Measurements from ENCODE around the gene RAMACL. TPM values are rescaled to one million over a fixed set of nuclear protein-coding genes. Genes with fewer than 3 reads are reported as not detected.

RAMACL gene
- total RNA-seq, 1 experiment from 2014 or later: 3.6 TPM

DNA sequence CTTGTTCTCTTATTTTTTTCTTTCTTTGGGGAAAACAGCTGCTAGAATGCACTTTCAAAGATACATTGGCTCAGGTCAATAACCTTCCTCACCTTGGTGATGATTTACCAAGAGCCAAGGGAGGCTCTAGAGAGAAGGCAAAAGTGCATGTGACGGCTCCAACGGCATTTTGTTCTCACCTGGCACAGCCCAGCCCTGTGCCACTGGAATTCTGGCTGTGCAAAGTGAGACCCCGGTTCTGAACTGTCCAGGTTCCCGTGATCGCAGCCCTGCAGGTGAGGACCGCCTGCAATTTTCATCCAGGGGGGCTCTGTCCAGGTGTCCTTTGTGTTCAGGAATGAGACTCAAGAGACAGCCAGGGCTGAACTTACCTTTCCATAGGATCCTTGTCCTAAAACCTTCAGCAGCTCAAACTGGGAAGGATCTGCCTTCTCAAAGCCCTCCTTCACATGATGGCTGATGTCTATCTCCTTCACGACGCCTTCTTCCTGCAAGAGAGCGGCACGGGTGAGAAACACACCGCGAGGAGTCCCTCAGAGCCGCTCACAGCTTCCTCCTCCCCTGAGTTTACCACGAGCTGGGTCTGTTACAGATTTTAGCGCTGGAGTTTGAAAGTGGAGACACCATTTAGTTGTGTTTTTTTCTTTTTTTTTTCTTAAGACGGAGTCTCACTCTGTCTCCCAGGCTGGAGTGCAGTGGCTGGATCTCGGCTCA, 48.0 kb downstream of the RAMACL start:
- H3K4me2 ChIP-seq (ENCODE audit: low read depth, low read length, poor library complexity, severe bottlenecking): no peak overlapping the region

DNA sequence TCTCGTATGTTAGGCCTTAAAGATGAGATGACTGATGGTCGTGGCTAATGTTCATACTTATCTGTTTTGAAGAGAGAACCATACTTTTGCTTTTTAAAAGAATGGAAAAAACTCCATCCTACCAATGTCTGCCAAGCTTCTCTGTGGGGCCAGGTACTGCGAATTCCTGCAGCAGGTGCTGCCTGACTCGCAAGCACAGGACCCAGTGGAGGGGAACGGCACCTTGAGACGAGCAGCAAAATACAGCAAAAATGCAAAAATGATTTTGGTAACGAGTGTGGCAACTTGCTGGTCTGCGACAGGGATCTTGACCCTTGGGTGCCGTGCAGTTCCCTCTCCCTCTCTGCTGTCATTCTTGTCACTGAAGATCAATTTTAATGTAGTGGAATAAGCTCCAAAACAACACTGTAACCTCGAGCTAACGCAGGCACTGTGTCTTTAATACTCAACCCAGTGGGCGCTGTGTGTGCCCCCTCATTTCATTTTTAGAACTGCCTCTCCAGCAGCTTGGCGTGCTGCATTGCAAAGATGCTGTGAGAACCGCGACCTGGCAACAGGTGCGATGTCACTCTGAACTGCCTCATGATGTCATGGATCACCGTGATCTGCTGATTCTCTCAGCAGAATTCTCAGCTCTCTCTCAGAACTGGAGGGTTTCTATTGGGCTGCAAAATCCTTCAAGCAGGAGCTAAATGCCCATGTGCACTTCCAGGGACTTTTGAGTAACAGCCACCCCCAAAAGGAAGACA, 51.6 kb downstream of the RAMACL start:
- Histone ChIP-seq H3K4me3 (ENCODE audit: low read length) (peak overlapping the region; percentile 49), H3K9ac (ENCODE audit: low read length) (peak overlapping the region; percentile 60), H3K27ac (ENCODE audit: low read length) (peak overlapping the region; percentile 96), H3K4me1 (ENCODE audit: low read length) (peaks cover 70% of the 10 kb centered on the region), H3K9me2 (replicated peaks; ENCODE audit: insufficient read depth, low read length) (no peaks in the 10 kb centered on the region), H4K20me1 (ENCODE audit: insufficient read depth, low read depth, low read length) (no peaks in the 10 kb centered on the region), H2AFZ (ENCODE audit: low read length) (peak overlapping the region; percentile 15; the same call in 1 of the 2 replicates), H3K36me3 (ENCODE audit: insufficient read depth, low read length) (no peaks in the 10 kb centered on the region), H3K79me2 (ENCODE audit: low read length) (no peaks in the 10 kb centered on the region), H3K27me3 (ENCODE audit: low read length) (no peaks in the 10 kb centered on the region), H3K9me3 (ENCODE audit: low read length) (no peaks in the 10 kb centered on the region), H3K4me2 (ENCODE audit: low read depth, low read length, poor library complexity, severe bottlenecking) (peak overlapping the region; percentile 77)
- DNase-seq: peak; percentile 75

More for the DNA sequence above, 48.0 kb downstream of the RAMACL start:
- no peak overlapping the region for H2AFZ ChIP-seq (ENCODE audit: low read length)
- H3K36me3 ChIP-seq (ENCODE audit: insufficient read depth, low read length): no peaks in the 10 kb centered on the region
- H3K27ac ChIP-seq (ENCODE audit: low read length): peak overlapping the region; percentile 96; the same call in 1 of the 2 replicates
- no peak overlapping the region for H3K9ac ChIP-seq (ENCODE audit: low read length)
- H3K27me3 ChIP-seq (ENCODE audit: low read length): no peaks in the 10 kb centered on the region
- peaks cover 92% of the 10 kb centered on the region for H3K4me1 ChIP-seq (ENCODE audit: low read length)
- H3K4me3 ChIP-seq (ENCODE audit: low read length): no peak overlapping the region
- H3K9me2 ChIP-seq (replicated peaks; ENCODE audit: insufficient read depth, low read length): no peaks in the 10 kb centered on the region
- no peaks in the 10 kb centered on the region for H4K20me1 ChIP-seq (ENCODE audit: insufficient read depth, low read depth, low read length)
- no peak for DNase-seq
- no peaks in the 10 kb centered on the region for H3K9me3 ChIP-seq (ENCODE audit: low read length)
- no peaks in the 10 kb centered on the region for H3K79me2 ChIP-seq (ENCODE audit: low read length)

DNA sequence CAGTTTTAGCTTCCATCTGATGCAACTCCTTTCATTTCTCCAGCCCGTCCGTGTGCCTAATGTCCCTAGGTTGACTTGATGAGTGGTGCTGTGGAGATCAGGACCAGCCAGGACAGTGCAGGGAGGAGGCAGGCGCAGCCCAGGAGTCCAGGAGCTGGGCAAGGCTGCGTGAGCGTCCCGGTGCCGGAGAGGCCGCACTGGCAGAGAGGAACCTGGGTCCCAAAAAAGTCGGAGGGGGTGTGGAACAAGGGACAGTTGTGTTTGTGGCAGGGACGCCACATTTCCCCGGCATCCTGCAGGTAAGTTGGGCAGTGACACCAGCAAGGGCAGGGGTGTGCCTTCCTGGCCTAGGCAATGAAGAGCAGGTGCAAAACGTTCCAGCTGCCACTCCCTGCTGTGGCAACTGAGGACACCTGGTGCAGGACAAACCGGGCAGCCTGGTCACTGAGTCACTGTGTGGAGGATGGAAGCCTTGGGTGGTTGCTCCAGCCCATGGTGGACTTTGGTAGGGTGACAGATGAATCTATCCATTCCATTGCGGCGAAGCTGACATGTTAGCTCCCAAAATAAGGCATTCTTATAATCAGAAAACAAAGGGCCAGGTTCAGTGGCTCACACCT, 53.2 kb downstream of the RAMACL start:
- Histone ChIP-seq H3K9me2 (replicated peaks; ENCODE audit: insufficient read depth, low read length) (no peaks in the 10 kb centered on the region), H3K27ac (ENCODE audit: low read length) (no peak overlapping the region), H3K9ac (ENCODE audit: low read length) (no peak overlapping the region; the same call in 1 of the 2 replicates), H3K4me2 (ENCODE audit: low read depth, low read length, poor library complexity, severe bottlenecking) (no peak overlapping the region), H3K4me1 (ENCODE audit: low read length) (peaks cover 62% of the 10 kb centered on the region), H3K27me3 (ENCODE audit: low read length) (no peaks in the 10 kb centered on the region), H4K20me1 (ENCODE audit: insufficient read depth, low read depth, low read length) (no peaks in the 10 kb centered on the region), H3K4me3 (ENCODE audit: low read length) (no peak overlapping the region), H3K9me3 (ENCODE audit: low read length) (no peaks in the 10 kb centered on the region), H2AFZ (ENCODE audit: low read length) (no peak overlapping the region), H3K79me2 (ENCODE audit: low read length) (no peaks in the 10 kb centered on the region), H3K36me3 (ENCODE audit: insufficient read depth, low read length) (no peaks in the 10 kb centered on the region)
- no peak for DNase-seq

Other genes starting within 250 kb of the RAMACL start
- 71.6 and 119 TPM in 2 replicates for gene SFT2D1, start 244.1 kb downstream of the RAMACL start, total RNA-seq (2014; rRNA removed; shearing (Covaris generic); ENCODE audit: low replicate concordance)
- gene MPC1, start 203.7 kb downstream of the RAMACL start, total RNA-seq (2014; rRNA removed; shearing (Covaris generic); ENCODE audit: low replicate concordance): 62.7 and 109 TPM in 2 replicates
- 7.2 and 8.8 TPM in 2 replicates for gene RPS6KA2, start 40.6 kb upstream of the RAMACL start, total RNA-seq (2014; rRNA removed; shearing (Covaris generic); ENCODE audit: low replicate concordance)

All from Karpas-422 (cell line).